PC-3 (cell line): ENCODE data around the gene GIT2.

Experiments used
- EZH2phosphoT487 ChIP-seq: fragments of 300-600 bp; sonication (generic); IDR thresholded peaks from 2 replicates; pipeline ENCODE4 v1.6.1; 2018; ENCODE audit warnings: mild to moderate bottlenecking, antibody characterized with exemption, low read length, borderline replicate concordance
- TF ChIP-seq, protein P1 (sequence below): fragments of 300-600 bp; sonication (generic); conservative IDR thresholded peaks from 2 replicates; pipeline ENCODE4 v1.5.1; 2017; ENCODE audit warnings: antibody characterized with exemption, low read depth, mild to moderate bottlenecking, low read length

DNA sequence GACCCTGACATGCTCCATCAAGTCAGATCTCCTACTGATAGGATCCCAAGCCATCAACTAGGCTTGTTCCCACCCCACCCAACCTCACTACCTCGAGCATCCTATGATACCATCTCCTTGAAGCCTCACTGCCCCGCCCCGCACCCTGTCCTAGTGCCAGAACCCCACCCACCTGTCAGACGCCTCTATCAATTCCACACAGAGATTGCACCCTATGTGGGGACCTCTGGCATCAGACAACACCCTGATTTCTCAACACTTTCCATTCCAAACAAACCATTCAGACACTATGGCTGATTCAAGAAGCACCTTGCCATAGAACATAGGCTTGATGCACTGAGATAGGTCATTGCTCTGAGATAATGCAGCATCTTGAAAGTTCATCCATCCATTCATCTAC, 112.7 kb downstream of the GIT2 start:
- TF ChIP-seq, protein P1, sequence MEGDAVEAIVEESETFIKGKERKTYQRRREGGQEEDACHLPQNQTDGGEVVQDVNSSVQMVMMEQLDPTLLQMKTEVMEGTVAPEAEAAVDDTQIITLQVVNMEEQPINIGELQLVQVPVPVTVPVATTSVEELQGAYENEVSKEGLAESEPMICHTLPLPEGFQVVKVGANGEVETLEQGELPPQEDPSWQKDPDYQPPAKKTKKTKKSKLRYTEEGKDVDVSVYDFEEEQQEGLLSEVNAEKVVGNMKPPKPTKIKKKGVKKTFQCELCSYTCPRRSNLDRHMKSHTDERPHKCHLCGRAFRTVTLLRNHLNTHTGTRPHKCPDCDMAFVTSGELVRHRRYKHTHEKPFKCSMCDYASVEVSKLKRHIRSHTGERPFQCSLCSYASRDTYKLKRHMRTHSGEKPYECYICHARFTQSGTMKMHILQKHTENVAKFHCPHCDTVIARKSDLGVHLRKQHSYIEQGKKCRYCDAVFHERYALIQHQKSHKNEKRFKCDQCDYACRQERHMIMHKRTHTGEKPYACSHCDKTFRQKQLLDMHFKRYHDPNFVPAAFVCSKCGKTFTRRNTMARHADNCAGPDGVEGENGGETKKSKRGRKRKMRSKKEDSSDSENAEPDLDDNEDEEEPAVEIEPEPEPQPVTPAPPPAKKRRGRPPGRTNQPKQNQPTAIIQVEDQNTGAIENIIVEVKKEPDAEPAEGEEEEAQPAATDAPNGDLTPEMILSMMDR = no peak
- no peak for TF ChIP-seq EZH2phosphoT487
